Measurements from ENCODE around the gene SRRM4.

SRRM4 gene

DNA sequence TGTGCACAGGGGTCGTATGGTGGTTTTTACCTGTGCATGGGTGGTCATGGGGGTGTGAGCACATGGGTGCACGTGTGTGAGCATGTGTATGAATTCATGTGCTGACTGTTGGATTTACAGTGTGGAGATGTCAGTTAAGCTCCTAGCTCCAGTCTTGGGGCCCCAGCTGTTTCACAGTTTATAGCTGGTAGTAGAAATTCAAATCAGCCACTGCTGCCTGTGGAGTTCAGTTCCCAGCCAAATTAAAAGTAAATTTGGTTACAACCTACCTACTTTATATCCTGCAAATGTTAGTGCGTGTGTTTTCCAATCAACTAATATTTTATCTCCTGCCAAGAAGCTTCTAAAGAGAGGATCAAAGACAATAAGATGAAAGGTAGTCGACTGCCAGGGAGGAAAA lies 141.4 kb downstream of the SRRM4 start:
- no peak for DNase-seq

DNA sequence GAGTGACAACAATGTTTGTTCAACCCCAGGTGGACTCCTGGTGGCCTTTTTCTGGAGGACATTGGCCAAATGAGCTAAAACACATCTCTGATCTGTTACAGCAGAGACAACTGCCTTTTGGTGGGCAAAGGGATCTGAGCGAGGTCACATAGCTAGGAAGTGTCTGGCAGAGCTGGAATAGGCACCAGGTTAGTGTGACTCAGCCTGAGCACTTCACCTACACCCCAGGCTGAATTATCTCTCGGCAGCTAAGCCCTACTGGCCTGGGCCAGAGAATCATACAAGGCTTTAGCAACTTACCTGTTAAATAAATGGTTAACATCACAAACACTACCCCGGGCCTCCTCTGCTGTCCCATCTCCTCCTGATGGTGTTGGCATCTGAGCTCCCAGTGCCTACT lies 147.2 kb downstream of the SRRM4 start:
- no peak for DNase-seq

DNA sequence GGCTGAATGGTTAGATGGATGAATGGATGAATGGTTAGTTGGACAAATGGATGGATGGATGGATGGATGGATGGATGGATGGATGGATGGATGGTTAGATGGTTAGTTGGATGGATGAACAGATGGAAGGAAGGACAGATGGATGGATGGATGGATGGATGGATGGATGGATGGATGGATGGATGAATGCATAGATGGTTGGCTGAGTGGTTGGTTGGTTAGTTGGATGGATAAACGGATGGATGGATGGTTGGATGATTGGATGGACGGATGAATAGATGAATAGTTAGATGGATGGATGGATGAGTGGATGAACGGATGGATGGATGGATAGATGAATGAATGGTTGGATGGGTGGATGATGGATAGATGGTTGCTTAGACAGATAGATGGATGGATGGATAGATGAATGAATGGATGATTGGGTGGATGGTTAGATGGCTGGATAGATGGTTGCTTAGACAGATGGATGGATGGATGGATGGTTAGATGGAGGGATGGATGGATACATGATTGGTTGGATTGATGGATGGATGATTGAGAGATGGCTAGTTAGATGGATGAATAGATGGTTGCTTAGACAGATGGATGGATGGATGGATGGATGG lies 148.6 kb downstream of the SRRM4 start:
- no peak for DNase-seq

DNA sequence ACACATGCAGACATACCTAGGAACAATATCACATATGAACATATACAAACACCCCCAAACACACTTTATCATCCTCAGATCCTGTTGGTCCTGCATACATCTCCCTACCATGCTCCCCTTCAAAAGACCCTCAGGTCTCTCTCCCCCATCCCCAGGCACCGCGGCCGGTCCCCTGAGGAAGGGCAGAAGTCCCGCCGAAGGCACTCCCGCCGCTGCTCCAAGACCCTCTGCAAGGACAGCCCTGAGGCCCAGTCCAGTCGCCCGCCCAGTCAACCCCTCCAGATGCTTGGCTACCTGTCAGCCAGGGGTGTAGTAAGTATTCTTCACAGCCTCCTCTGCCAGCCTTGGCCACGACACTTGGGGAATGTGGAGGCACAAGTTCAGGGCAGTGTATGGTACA lies 149.2 kb downstream of the SRRM4 start:
- no peak for DNase-seq

DNA sequence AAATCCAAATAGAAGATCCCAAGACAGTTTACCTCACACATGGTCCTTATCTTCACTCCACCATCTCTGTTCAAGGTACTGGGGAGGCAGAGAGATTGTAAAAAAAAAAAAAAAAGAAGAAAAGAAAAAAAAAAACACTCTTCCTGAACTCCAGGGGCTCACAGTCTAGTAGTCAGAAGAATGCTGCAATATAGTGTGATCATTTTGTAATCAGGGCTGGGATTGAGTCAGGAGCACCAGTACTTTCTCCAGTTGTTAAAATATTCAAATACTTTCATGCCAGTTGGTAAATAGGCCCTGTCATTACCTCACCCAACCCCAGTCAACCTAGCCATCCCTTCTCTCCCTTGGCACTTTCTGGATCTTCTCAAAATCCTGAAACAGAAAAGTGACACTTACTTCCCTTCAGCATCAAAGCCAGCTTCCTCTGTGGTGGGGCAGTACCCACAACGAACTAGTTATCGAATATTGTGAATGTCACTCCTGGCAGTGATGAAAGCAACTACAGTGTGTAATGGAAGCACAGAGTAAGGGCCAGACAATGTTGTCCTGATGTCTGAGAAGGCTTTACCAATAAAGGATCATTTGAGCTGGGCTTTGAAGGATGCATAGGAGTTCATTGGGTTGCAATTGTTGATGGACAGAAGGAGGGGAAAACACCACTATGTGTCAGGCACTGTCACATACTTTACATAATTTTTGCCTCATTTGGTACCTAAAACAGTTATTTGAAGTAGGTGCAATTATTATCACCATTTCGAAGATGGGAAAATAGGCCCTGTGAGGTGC lies 153.1 kb downstream of the SRRM4 start:
- DNase-seq: no peak

DNA sequence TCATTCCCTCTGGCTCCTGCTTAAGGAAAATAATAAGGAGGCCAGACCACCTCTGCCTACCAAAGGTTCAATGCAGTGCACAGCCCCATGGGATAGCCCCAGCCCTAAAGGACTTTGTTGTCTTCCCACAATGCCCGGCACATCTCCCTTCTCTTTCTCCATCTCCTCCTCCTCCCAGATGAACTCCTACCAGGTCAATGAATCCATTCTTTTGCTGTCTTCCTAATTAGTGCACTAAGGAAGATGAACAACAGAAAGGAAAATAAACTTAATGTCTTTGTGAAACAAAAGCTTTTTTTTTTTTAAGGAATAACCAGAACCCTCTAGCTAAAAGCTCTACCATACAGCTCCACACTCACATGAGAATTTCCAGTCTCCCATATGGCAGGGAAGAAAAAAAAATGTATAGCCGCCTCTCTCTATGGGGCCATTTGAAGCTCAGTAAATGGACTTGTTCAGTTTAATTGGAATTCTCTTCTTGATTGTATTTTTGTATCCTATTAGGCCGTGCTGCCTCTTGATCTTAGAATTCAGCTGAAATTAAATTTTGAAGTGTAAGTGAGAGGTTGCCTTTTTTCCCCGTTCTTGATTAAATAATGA lies 155.6 kb downstream of the SRRM4 start:
- no peak for DNase-seq

DNA sequence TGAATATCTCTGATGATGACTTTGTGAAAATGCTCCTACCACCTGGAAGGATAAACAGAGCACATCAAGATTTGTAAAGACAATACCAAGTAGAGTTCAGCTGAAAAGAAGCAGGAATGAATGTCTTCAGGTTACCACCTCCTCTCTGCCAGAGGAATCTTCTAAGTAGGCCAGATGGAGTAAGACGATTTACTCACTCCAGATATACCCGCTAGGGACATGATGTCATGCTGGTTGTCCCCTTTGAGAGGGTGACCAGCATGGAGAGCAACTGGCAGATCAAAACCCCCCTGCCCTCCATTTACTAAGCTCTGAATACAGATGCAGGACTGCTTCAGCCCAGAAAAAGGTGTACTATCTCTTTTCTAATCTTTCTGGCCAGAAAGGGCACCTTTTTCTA lies 158.1 kb downstream of the SRRM4 start:
- no peak for DNase-seq

DNA sequence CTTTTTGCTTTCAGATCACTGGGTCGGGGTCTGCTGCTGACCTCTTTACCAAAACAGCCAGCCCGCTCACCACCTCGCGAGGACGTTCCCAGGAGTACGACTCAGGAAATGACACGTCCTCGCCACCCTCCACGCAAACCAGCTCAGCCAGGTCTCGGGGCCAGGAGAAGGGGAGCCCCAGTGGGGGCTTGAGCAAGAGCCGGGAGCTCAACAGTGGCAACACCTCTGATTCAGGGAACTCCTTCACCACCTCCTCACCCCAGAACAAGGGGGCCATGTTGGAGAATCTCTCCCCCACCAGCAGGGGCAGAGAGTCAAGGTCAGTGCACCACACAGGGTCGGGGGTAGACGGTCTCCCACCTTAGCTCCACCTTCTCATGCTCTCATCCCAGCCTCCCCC lies 164.0 kb downstream of the SRRM4 start:
- DNase-seq: no peak

DNA sequence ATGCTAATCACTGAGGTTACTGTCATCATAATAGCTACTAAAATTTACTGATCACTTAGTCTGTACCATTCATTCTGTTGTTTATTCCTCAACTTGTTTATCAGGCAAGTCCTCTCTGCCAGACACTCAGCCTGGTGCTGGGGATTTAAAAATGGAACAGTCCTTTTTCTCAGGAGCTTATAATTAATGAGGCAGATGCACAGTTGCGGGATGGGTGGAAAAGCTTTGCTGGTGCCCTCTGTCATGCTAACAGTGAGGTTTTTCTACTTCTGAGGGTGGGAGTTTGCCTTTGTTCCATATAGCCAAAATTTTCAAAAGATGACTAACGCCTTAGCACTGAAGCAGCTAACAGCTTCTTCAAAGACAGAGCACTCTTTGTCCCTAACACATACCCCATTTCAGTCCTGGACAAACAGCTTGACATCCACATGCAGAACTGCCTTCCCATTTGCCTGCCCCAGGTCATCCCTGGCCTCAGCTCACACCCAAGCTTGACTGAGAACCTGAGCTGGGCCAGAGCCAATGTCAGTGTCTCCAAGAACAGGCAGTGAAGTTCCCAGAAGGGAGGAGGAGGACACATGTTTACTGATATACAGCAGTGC lies 166.6 kb downstream of the SRRM4 start:
- DNase-seq: no peak

DNA sequence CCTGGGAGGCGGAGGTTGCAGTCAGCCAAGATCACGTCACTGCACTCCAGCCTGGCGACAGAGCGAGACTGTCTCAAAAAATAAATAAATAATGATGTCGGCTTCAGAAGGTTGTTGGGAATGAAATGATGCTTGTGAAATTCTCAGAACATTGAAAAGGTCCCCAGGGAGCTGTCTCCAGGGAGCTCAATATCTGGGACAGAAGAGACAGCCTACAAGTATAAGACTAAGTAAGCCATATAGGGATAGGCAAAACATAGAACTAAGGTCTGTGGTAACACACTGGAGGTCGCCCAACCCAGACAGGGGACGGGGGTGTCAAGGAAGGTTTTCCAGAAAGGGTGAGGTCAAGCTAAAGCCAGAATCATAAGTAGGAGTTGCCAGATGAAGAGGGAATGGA lies 167.9 kb downstream of the SRRM4 start:
- no peak for DNase-seq

DNA sequence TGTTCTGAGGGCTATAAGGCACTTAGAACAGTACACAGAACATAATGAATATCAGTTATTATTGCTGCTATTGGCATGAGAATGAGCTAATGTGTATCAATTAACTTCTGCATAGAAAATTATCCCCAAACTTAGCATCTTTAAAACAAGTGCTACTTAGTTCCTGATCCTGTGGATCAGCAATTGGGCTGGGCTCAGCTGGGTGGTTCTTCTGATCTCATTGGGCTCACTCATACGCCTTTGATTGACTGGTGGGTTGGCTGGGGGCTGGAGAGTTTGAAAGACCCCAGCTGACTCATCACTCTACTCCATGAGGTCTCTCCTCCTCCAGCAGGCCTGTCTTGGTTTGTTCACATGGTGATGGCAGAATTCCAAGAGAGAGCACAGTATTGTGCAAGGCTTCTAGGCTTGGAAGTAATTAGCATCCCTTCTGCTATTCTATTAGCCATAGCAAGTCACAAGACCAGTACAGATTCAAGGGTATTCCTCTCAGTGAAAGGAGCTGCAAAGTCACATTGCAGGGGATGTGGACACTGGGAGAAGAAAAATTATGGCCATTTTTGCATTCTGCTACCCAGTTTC lies 170.2 kb downstream of the SRRM4 start:
- no peak for DNase-seq

DNA sequence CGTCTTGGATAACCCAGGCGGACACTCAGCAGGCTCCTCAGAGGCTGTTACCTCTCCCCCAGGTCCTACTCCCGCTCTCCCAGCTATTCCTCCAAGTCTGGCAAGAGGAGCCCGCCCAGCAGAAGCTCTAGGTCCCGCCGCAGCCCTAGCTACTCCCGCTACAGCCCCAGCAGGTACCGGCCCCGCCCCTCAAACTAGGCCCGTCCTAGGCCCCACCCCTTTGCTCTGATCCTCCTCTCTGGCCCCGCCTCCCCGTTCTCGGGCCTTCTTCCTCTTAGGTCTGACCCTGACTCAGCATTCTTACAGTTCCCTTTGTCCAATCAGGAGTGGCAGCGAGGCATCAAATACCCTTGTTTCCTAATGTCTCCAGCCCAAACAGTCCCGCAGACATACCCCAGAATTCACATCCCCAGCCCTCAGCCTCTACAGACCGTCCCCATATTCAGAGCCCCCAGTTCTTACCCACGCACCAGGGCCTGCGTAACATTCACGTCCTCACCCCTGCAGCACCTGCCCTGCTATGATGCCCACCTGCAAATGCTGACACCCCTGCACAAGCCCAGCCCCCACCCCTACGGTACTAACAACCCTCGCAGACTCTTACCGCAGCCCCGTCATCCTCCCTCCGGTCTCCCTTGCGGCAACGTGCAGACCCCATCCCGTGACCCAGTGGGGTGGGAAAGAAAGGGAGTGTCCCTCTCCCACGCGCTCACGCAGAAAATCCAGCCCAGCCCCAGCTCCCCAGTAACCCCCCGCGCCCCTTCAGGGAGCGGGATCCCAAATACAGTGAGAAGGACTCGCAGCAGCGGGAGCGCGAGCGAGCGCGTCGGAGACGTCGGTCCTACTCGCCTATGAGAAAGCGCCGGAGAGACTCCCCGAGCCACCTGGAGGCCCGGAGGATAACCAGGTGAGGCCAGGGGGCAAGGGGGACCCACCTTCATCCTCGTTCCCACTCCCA lies 172.4 kb downstream of the SRRM4 start:
- peak; percentile 33 for DNase-seq

DNA sequence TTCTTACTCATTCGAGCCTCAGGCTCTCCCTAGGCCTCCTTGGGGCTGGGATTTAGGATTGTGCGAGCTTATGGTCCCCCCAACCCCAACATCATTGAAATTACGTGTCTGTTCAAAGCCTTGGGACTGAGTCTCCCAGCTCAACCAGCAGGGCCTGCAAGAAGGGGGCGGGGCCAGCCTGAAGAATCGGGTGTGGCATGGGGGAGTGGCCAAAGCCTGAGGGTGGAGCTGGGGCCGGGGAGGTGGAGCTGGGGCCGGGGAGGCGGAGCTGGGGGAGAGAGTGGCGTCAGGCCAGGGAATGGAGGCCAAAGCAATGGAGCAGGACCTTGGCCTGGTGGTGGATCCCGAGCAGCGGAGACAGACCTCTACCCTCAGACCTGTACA lies 173.1 kb downstream of the SRRM4 start:
- no peak for DNase-seq

DNA sequence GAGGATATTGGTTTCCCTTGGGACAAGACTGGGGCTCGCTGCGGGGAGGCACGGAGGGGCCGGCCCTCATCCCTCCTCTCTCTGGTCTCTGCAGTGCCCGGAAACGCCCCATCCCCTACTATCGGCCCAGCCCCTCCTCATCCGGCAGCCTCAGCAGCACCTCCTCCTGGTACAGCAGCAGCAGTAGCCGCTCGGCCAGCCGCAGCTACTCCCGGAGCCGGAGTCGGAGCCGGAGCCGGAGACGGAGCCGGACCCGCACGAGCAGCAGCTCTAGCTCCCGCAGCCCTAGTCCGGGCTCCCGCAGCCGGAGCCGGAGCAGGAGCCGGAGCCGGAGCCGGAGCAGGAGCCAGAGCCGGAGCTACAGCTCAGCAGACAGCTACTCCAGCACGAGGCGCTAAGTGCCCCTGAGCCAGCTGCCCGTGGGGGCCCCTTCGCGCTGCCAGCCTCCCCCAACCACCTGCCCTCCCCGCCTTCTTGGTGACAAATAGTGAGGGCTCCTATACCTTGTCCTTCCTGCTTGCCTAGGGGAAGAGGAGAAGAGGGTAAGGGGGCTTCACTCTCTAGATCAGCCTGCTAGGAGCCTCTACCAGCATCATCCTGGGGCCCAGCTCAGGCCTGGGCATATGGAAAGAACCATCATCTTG lies 175.2 kb downstream of the SRRM4 start:
- no peak for DNase-seq

DNA sequence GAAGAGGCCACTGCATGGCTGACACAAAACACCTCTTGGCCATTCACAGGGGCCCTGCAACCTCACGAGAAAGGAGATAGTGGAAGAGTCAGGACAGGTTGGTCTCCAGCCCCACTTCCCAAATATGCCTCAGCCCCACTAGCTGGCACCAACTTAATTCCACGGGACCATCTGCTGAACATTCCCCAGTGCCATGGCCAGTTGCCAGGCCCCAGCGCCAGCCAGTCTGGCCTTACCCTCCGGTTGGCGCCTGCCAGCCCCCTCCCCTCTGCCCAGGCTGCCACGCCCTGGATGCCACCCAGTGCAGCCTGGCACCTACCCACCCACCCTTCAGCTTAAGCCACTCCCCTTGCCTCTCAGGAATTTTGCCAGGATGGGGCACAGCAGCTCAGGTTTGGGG lies 176.2 kb downstream of the SRRM4 start:
- DNase-seq: no peak

DNA sequence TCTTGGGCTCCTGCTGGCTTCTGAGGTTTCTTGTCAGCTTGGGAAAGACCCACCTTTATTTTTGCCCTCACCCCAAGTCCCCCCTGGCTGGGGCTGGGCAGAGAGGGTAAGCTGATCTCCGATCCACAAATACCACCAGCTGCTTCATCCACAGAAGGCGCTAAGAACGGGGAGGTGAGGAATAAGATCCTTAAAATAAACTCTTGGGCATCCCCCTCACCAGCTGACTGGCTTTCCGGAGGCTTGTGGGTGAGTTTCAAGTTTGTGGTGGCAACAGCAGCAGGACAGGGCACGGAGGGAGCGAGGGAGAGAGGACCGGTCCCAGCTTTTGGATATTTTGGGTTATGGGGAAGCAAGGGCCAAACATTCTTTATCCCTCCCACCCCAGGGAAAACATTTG lies 176.6 kb downstream of the SRRM4 start:
- DNase-seq: no peak

DNA sequence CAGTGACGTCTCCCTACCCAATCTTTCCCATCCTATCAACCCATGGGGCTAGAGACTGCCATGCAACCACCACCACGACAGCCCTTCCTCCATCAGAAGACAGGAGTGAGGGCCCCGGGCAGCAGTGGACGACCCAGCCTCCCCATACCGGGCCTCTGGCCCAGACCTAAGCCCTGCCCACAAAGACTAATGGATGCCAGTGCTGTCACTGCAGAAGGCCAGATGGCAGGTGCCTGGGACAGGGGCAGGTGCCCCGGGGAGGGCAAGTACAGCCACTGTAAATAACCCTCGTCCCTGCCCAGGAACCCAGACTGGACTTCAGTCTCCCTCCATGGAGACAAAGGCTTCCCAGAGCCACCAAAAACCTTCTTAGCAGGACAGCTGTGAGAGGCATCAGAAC lies 177.1 kb downstream of the SRRM4 start:
- DNase-seq: no peak

DNA sequence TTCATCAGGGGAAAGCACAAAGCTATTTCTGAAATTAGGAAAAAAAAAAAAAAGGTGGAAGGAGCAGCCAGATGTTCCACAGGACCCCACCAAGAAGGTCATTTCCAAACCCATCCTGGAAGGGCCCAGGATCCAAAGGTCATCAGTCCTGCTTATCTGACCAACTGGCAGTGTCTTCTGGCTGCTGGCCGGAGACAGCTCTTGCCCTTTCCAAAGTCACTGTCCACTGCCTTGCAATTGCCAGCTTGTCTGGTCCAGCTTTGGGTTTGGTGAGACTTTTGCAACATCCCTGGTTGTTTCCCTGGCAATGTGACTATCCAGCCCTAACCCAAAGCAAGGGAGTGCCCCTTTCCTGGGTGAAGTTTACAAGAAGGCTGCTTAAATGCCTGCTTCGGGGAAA lies 178.5 kb downstream of the SRRM4 start:
- no peak for DNase-seq

DNA sequence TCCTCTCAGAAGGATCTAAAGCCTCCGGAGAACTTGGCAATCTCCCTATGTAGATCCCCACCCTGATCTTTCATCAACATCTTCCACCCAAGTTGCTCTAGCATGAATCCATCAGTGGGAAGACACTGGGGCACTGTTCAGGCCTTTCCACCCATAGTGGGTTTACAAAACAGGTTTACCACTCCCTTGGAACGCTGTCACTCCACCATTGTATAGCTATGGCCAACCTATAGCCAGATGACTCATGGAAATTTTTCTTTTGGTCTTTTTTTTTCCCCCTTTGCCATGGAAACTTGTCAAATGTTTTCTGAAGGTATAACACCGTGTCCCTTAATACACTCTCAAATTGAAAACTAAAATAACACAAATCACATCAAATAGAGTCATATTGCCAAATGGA lies 186.6 kb downstream of the SRRM4 start:
- no peak for DNase-seq

DNA sequence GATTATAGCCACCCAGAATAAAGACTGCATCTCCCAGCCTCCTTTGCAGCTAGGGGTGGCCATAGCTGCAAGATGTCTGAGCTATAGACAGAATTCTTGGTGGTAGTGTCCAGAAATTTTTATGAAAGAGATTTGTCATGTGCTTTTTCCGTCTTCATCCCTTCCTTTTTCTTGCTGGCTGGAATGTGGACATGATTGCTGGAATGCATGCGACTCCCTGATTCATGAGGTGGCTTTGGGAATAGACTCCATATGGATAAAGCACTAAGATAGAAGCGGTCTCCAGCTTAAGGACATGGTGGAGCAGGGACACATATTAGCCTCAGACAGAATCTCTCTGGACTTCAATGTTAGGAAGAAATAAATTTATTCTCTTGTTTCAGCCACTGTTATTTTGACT lies 187.4 kb downstream of the SRRM4 start:
- DNase-seq: no peak

DNA sequence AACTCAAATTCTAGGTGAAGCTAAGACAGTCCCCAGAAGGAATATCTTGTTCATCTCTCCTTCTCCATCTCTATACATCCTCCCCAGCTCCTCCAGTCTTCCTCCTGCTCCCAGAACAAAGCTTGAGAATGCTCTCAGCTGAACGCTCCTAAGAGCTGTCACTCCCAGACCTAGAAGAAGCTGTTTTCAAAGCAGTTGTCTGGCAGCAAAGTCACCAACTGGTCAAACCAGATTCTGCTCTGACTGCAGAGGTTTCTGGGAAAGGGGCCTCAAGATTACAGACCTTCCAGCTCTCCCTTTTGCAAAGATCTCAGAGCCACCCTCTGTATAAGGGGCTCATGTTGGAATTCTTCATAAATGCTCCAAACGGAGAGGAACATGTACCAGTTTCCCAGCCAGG lies 187.8 kb downstream of the SRRM4 start:
- DNase-seq: no peak

DNA sequence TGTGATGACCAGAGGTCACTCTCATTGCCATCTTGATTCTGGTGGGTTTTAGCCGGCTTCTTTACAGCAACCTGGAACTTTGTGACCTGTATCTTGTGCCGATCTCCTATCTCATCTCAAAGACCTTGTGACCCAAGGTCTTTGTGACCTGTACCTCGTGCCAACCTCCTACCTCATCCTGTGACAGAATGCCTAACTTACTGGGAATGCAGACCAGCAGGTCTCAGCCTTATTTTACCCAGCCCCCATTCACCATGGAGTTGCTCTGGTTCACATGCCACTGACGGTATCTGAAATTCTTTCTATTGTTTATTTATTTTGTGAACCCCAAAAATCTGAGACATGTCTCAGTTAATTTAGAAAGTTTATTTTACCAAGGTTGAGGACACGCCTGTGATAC lies 189.9 kb downstream of the SRRM4 start:
- DNase-seq: no peak
